K562 (cell line): Measurements from ENCODE around the gene TSC1. TPM values are rescaled to one million over a fixed set of nuclear protein-coding genes. Genes with fewer than 3 reads are reported as not detected.

Experiments
- C11orf30 ChIP-seq: fragments of 450-650 bp; IDR thresholded peaks from 2 replicates; pipeline ENCODE4 v1.6.1; 2016; ENCODE audit warnings: low read depth, mild to moderate bottlenecking
- ETV1 ChIP-seq: fragments of 450-650 bp; conservative IDR thresholded peaks from 2 replicates; pipeline ENCODE4 v1.6.1; 2016; ENCODE audit warnings: missing genetic modification characterization, control low read depth, low read depth, missing compliant biosample characterization
- KLF10 ChIP-seq: fragments of 250-450 bp; sonication (Bioruptor Pico); IDR thresholded peaks from 2 replicates; pipeline ENCODE4 v1.6.1; 2021; ENCODE audit warnings: matching md5 sums
- PYGO2 ChIP-seq: fragments of 450-650 bp; IDR thresholded peaks from 2 replicates; pipeline ENCODE4 v1.6.1; 2016; ENCODE audit warnings: mild to moderate bottlenecking, missing genetic modification characterization, moderate library complexity, missing compliant biosample characterization
- RUNX1 ChIP-seq: sonication (generic); IDR thresholded peaks from 2 replicates; pipeline ENCODE4 v1.6.1; 2016; ENCODE audit warnings: antibody characterized with exemption, low read depth
- ZNF778 ChIP-seq: fragments of 450-650 bp; formaldehyde crosslinking; IDR thresholded peaks from 2 replicates; pipeline ENCODE4 v1.4.0; 2020; ENCODE audit warnings: mild to moderate bottlenecking, moderate library complexity
- ZSCAN29 ChIP-seq: fragments of 450-650 bp; IDR thresholded peaks from 2 replicates; pipeline ENCODE4 v1.6.1; 2017
- polyA plus RNA-seq, 8 experiments: library from polyadenylated mRNA; depleted of rRNA in 4 of 8; stranded (reverse) in 5 of 8; unstranded in 3 of 8; fragments of >200 nt; fragmentation: Nextera tagmentation in 2 of 8; fragmentation: Illumina TruSeq in 1 of 8; extraction: Ambion mirVana in 2 of 8; extraction: Trizol in 1 of 8; gene quantifications; 2 replicates each; pipeline versions ENCODE4 v1.2.1 to v1.2.3, GENCODE V29; 2011 to 2014; ENCODE audit warnings: inconsistent platforms in 1 of 8, missing spikeins in 1 of 8
- total RNA-seq, 7 experiments: library from RNA; depleted of rRNA in 6 of 7; stranded (reverse); fragments of >200 nt in 6 of 7; fragmentation: Illumina TruSeq in 2 of 7; extraction: Trizol in 2 of 7; gene quantifications; 2 replicates each; pipeline versions ENCODE4 v1.2.1 to v1.2.3, GENCODE V29; 2011 to 2021; ENCODE audit warnings: low replicate concordance in 1 of 7
- TF ChIP-seq, protein P1 (sequence below): fragments of 450-650 bp; IDR thresholded peaks from 2 replicates; pipeline ENCODE4 v1.6.1; 2016; ENCODE audit warnings: low read depth
- TF ChIP-seq, protein P2 (sequence below): sonication (generic); formaldehyde crosslinking; IDR thresholded peaks from 2 replicates; pipeline ENCODE4 v1.8.1; 2022; ENCODE audit warnings: missing genetic modification reagents
- TF ChIP-seq, protein P3 (sequence below): fragments of 250-450 bp; sonication (Bioruptor Pico); IDR thresholded peaks from 2 replicates; pipeline ENCODE4 v1.5.0; 2020; ENCODE audit warnings: mild to moderate bottlenecking
- TF ChIP-seq, protein P4 (sequence below): fragments of 200-800 bp; sonication (Bioruptor generic); IDR thresholded peaks from 2 replicates; pipeline ENCODE4 v1.6.1; 2016; ENCODE audit warnings: missing genetic modification characterization, missing compliant biosample characterization

Gene TSC1
- total and polyA plus RNA-seq, 9 of the 15 experiments (the other 6 are each of a cell fraction or from before 2014, with no cell fraction given) = 6.9 to 37.6 (median 18.6) TPM

DNA sequence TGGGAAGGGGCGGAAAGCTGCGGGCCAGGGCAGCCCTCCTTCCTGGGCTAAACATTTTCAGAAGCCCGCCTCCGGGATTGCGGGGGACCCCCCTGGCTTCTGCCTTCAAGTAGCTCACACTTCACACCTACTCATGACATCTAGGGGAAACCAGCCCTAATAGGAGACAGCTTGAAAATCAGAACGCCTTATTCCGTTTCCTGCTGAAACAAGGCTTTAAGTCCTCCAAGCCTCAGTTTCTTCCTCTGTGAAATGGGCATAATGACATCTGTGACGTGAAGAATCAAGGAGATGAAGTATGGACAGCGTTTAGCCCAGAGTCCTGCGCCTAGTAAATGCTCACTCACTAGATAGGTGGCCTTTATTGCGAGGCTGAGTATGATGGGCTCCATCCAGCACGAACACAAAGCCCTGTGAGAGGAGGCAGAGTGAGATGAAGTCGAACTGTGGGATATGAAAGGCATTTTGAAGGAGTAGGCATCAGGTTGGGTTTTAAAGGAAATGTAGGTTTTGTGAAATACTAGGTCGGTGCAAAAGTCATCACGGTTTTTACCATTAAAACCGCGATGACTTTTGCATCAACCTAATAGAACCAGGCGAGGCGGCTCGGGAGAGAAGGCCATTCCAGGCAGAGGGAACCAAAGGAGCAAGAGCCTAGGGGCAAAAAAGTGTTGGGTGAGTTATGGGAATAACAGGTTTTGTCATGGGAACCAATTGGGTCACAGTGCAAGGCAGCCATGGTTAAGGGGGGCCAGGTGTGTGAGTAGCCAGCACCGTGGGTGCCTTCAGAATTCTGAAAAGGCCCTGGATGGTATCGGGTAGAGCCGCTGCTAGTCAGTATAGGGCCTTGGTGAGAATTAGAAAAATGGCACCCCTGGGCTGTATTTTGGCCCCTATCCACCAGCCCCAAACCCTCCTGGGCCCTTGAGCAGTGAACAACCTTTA lies 1.0 kb upstream of the TSC1 start (continued):
- TF ChIP-seq, protein P1, sequence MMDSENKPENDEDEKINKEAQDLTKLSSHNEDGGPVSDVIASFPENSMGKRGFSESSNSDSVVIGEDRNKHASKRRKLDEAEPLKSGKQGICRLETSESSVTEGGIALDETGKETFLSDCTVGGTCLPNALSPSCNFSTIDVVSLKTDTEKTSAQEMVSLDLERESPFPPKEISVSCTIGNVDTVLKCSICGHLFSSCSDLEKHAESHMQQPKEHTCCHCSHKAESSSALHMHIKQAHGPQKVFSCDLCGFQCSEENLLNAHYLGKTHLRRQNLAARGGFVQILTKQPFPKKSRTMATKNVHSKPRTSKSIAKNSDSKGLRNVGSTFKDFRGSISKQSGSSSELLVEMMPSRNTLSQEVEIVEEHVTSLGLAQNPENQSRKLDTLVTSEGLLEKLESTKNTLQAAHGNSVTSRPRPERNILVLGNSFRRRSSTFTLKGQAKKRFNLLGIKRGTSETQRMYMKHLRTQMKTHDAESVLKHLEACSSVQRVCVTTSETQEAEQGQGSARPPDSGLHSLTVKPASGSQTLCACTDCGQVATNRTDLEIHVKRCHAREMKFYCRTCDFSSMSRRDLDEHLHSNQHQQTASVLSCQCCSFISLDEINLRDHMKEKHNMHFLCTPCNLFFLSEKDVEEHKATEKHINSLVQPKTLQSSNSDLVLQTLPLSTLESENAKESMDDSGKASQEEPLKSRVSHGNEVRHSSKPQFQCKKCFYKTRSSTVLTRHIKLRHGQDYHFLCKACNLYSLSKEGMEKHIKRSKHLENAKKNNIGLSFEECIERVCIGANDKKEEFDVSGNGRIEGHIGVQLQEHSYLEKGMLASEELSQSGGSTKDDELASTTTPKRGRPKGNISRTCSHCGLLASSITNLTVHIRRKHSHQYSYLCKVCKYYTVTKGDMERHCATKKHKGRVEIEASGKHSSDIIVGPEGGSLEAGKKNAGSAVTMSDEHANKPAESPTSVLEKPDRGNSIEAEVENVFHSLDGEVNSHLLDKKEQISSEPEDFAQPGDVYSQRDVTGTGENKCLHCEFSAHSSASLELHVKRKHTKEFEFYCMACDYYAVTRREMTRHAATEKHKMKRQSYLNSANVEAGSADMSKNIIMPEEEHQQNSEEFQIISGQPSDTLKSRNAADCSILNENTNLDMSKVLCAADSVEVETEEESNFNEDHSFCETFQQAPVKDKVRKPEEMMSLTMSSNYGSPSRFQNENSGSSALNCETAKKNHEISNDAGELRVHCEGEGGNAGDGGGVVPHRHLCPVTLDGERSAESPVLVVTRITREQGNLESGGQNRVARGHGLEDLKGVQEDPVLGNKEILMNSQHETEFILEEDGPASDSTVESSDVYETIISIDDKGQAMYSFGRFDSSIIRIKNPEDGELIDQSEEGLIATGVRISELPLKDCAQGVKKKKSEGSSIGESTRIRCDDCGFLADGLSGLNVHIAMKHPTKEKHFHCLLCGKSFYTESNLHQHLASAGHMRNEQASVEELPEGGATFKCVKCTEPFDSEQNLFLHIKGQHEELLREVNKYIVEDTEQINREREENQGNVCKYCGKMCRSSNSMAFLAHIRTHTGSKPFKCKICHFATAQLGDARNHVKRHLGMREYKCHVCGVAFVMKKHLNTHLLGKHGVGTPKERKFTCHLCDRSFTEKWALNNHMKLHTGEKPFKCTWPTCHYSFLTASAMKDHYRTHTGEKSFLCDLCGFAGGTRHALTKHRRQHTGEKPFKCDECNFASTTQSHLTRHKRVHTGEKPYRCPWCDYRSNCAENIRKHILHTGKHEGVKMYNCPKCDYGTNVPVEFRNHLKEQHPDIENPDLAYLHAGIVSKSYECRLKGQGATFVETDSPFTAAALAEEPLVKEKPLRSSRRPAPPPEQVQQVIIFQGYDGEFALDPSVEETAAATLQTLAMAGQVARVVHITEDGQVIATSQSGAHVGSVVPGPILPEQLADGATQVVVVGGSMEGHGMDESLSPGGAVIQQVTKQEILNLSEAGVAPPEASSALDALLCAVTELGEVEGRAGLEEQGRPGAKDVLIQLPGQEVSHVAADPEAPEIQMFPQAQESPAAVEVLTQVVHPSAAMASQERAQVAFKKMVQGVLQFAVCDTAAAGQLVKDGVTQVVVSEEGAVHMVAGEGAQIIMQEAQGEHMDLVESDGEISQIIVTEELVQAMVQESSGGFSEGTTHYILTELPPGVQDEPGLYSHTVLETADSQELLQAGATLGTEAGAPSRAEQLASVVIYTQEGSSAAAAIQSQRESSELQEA = no peak
- TF ChIP-seq RUNX1 (no peak), ETV1 (tag) (peak; percentile 47), ZSCAN29 (no peak), KLF10 (CRISPR knock-in tag) (no peak), ZNF778 (no peak), PYGO2 (tag) (no peak), C11orf30 (no peak)
- TF ChIP-seq, protein P2, sequence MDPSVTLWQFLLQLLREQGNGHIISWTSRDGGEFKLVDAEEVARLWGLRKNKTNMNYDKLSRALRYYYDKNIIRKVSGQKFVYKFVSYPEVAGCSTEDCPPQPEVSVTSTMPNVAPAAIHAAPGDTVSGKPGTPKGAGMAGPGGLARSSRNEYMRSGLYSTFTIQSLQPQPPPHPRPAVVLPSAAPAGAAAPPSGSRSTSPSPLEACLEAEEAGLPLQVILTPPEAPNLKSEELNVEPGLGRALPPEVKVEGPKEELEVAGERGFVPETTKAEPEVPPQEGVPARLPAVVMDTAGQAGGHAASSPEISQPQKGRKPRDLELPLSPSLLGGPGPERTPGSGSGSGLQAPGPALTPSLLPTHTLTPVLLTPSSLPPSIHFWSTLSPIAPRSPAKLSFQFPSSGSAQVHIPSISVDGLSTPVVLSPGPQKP (CRISPR knock-in tag) = no peak
- TF ChIP-seq, protein P3, sequence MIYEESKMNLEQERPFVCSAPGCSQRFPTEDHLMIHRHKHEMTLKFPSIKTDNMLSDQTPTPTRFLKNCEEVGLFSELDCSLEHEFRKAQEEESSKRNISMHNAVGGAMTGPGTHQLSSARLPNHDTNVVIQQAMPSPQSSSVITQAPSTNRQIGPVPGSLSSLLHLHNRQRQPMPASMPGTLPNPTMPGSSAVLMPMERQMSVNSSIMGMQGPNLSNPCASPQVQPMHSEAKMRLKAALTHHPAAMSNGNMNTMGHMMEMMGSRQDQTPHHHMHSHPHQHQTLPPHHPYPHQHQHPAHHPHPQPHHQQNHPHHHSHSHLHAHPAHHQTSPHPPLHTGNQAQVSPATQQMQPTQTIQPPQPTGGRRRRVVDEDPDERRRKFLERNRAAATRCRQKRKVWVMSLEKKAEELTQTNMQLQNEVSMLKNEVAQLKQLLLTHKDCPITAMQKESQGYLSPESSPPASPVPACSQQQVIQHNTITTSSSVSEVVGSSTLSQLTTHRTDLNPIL = no peak
- TF ChIP-seq, protein P4, sequence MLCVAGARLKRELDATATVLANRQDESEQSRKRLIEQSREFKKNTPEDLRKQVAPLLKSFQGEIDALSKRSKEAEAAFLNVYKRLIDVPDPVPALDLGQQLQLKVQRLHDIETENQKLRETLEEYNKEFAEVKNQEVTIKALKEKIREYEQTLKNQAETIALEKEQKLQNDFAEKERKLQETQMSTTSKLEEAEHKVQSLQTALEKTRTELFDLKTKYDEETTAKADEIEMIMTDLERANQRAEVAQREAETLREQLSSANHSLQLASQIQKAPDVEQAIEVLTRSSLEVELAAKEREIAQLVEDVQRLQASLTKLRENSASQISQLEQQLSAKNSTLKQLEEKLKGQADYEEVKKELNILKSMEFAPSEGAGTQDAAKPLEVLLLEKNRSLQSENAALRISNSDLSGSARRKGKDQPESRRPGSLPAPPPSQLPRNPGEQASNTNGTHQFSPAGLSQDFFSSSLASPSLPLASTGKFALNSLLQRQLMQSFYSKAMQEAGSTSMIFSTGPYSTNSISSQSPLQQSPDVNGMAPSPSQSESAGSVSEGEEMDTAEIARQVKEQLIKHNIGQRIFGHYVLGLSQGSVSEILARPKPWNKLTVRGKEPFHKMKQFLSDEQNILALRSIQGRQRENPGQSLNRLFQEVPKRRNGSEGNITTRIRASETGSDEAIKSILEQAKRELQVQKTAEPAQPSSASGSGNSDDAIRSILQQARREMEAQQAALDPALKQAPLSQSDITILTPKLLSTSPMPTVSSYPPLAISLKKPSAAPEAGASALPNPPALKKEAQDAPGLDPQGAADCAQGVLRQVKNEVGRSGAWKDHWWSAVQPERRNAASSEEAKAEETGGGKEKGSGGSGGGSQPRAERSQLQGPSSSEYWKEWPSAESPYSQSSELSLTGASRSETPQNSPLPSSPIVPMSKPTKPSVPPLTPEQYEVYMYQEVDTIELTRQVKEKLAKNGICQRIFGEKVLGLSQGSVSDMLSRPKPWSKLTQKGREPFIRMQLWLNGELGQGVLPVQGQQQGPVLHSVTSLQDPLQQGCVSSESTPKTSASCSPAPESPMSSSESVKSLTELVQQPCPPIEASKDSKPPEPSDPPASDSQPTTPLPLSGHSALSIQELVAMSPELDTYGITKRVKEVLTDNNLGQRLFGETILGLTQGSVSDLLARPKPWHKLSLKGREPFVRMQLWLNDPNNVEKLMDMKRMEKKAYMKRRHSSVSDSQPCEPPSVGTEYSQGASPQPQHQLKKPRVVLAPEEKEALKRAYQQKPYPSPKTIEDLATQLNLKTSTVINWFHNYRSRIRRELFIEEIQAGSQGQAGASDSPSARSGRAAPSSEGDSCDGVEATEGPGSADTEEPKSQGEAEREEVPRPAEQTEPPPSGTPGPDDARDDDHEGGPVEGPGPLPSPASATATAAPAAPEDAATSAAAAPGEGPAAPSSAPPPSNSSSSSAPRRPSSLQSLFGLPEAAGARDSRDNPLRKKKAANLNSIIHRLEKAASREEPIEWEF (CRISPR knock-in tag) = no peak
